Keratinocyte (primary cell): ENCODE data around the gene LYL1. TPM values are rescaled to one million over a fixed set of nuclear protein-coding genes. Genes with fewer than 3 reads are reported as not detected.

Experiments
- DNase-seq: peaks from one replicate; pipeline ENCODE4 v3.0.0-alpha.2; 2011; ENCODE audit warnings: low read depth, missing footprints, low spot score
- FAIRE-seq: peaks from 2 replicates; lab custom pipeline; 2011; peaks lifted over from hg19 to GRCh38; lab: Jason Lieb, UNC
- H2AFZ ChIP-seq: 2 replicates; pipeline ENCODE4 v1.6.0; 2012; ENCODE audit warnings: low read length, control low read depth, inconsistent platforms; ENCODE audit not compliant: control insufficient read depth
- H3K27ac ChIP-seq: 2 replicates; pipeline ENCODE4 v1.5.1; 2011; ENCODE audit warnings: low read length; ENCODE audit not compliant: control insufficient read depth, insufficient read depth
- H3K27me3 ChIP-seq: 3 replicates; pipeline ENCODE4 v1.6.0; 2011; ENCODE audit warnings: low read length; ENCODE audit not compliant: control insufficient read depth, insufficient read depth; ENCODE audit errors: extremely low read depth
- H3K36me3 ChIP-seq, 2 experiments: 2 replicates in 1 of 2; 3 replicates in 1 of 2; pipeline ENCODE4 v1.5.1; 2011; ENCODE audit warnings: low read length in 2 of 2, mild to moderate bottlenecking in 1 of 2; ENCODE audit not compliant: control insufficient read depth in 2 of 2, insufficient read depth in 2 of 2; ENCODE audit errors: extremely low read depth in 1 of 2
- H3K4me1 ChIP-seq: 3 replicates; pipeline ENCODE4 v1.5.1; 2011; ENCODE audit warnings: low read length; ENCODE audit not compliant: control insufficient read depth, insufficient read depth; ENCODE audit errors: extremely low read depth
- H3K4me2 ChIP-seq: 3 replicates; pipeline ENCODE4 v1.6.0; 2011; ENCODE audit warnings: low read depth, low read length; ENCODE audit not compliant: control insufficient read depth, insufficient read depth; ENCODE audit errors: extremely low read depth
- H3K4me3 ChIP-seq, 3 experiments: fragments of 200-600 bp in 1 of 3; sonication (generic) in 1 of 3; 2 replicates in 2 of 3; 3 replicates in 1 of 3; pipeline ENCODE4 v1.5.1; 2011 to 2016; ENCODE audit warnings: low read length in 3 of 3, mild to moderate bottlenecking in 3 of 3, control low read depth in 2 of 3, inconsistent platforms in 1 of 3, low read depth in 1 of 3, mixed read lengths in 1 of 3, mixed run types in 1 of 3, moderate library complexity in 1 of 3; ENCODE audit not compliant: control insufficient read depth in 2 of 3, insufficient read depth in 2 of 3; ENCODE audit errors: extremely low read depth in 1 of 3
- H3K79me2 ChIP-seq: 2 replicates; pipeline ENCODE4 v1.6.0; 2012; ENCODE audit warnings: low read length; ENCODE audit not compliant: control insufficient read depth, insufficient read depth
- H3K9ac ChIP-seq: 3 replicates; pipeline ENCODE4 v1.6.0; 2011; ENCODE audit warnings: low read length; ENCODE audit not compliant: control insufficient read depth, insufficient read depth; ENCODE audit errors: extremely low read depth
- H3K9me1 ChIP-seq: 3 replicates; pipeline ENCODE4 v1.6.0; 2011; ENCODE audit warnings: low read length; ENCODE audit not compliant: control insufficient read depth, insufficient read depth; ENCODE audit errors: extremely low read depth
- H3K9me3 ChIP-seq: 2 replicates; pipeline ENCODE4 v1.5.1; 2012; ENCODE audit warnings: low read depth, low read length; ENCODE audit not compliant: control insufficient read depth
- H4K20me1 ChIP-seq: 3 replicates; pipeline ENCODE4 v1.6.0; 2011; ENCODE audit warnings: low read length; ENCODE audit not compliant: control insufficient read depth, insufficient read depth; ENCODE audit errors: extremely low read depth
- EZH2 ChIP-seq: IDR thresholded peaks from one replicate; pipeline ENCODE4 v1.6.1; 2012; ENCODE audit warnings: inconsistent platforms, mild to moderate bottlenecking, low read length, moderate library complexity
- dilution Hi-C: fragments of 300-500 bp; cut with MboI; formaldehyde crosslinking; loops from one replicate; pipeline ENCODE4 v1.7.0; 2020; ENCODE audit warnings: low sequenced_read_pairs; ENCODE audit not compliant: extremely low pct_ligation_motif_present
- polyA plus RNA-seq, 5 experiments: library from polyadenylated mRNA; depleted of rRNA in 3 of 5; stranded (reverse) in 3 of 5; stranded (forward) in 1 of 5; unstranded in 1 of 5; fragments of >200 nt; gene quantifications; 1 replicate in 1 of 5; 2 replicates in 3 of 5; 3 replicates in 1 of 5; pipeline versions ENCODE4 v1.2.1 to v1.2.3, GENCODE V29; 2011 to 2012; ENCODE audit warnings: missing spikeins in 2 of 5, low read depth in 1 of 5, low replicate concordance in 1 of 5
- TF ChIP-seq, protein P1 (sequence below), 3 experiments: IDR thresholded peaks in 1 of 3; conservative IDR thresholded peaks in 1 of 3; optimal IDR thresholded peaks in 1 of 3; 2 replicates in 2 of 3; 3 replicates in 1 of 3; pipeline versions ENCODE3 to v1.5.1; 2011; ENCODE audit warnings: low read length in 3 of 3, mild to moderate bottlenecking in 3 of 3, moderate library complexity in 2 of 3, control low read depth in 1 of 3, inconsistent platforms in 1 of 3; ENCODE audit not compliant: insufficient read depth in 2 of 3; ENCODE audit errors: extremely low read depth in 1 of 3

Gene LYL1
- polyA plus RNA-seq, 1 donor (not counting 4 experiments of a cell fraction or from before 2014, with no cell fraction given), result 0.07 TPM

DNA sequence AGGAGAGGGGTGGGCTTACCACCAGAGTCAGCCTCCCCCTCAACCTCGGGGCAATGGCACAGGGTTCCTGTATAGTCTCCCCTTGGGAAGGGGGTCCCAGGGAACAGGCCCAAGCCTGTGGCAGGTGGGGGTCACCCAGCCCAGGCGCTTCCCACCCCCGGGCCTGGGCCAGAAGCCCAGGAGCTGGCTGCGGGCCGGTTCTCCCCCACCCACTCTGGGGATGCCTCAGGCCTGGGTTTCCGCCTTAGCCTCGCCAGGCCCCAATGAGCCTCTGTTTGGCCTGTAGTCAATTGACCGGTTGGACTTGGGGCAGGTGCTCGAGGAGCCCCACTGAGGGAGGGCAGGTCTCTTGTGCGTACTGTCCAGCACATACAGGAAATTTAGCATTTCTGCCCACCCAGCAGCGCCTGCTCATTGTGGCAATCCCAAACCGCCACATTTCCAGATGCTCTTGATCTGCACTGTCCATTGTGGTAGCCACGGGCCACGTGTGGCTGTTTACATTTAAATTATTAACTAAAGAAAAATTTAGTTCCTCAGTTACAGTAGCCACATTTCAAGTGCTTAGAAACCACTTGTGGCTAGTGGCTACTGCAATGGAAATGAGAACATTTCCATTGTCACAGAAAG, 9.9 kb downstream of the LYL1 start:
- Histone ChIP-seq H3K27me3 (no peaks in the 10 kb centered on the region), H3K27ac (no peak overlapping the region), H3K9me3 (no peaks in the 10 kb centered on the region), H3K79me2 (no peaks in the 10 kb centered on the region), H2AFZ (no peak overlapping the region), H3K4me2 (no peak overlapping the region), H3K36me3 (peaks cover 4% of the 10 kb centered on the region in 2 experiments), H3K9ac (no peak overlapping the region), H3K4me1 (no peaks in the 10 kb centered on the region), H4K20me1 (no peaks in the 10 kb centered on the region), H3K9me1 (no peaks in the 10 kb centered on the region), H3K4me3 (no peak overlapping the region)
- dilution Hi-C loops, result no loop called here
- DNase-seq (no peak), FAIRE-seq (no peak)
- TF ChIP-seq, protein P1, sequence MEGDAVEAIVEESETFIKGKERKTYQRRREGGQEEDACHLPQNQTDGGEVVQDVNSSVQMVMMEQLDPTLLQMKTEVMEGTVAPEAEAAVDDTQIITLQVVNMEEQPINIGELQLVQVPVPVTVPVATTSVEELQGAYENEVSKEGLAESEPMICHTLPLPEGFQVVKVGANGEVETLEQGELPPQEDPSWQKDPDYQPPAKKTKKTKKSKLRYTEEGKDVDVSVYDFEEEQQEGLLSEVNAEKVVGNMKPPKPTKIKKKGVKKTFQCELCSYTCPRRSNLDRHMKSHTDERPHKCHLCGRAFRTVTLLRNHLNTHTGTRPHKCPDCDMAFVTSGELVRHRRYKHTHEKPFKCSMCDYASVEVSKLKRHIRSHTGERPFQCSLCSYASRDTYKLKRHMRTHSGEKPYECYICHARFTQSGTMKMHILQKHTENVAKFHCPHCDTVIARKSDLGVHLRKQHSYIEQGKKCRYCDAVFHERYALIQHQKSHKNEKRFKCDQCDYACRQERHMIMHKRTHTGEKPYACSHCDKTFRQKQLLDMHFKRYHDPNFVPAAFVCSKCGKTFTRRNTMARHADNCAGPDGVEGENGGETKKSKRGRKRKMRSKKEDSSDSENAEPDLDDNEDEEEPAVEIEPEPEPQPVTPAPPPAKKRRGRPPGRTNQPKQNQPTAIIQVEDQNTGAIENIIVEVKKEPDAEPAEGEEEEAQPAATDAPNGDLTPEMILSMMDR (optimal IDR thresholded peaks at IDR 0.05 in 1 of 3, IDR thresholded peaks at IDR 0.05 in 1 of 3, conservative IDR thresholded peaks at IDR 0.05 in 1 of 3; ENCODE audit: extremely low read depth in 1 of 3, insufficient read depth in 2 of 3, low read length in 3 of 3), result no peak
- TF ChIP-seq EZH2, result no peak

GRCh38 chr19:13092158-13092543, 10.5 kb downstream of the LYL1 start:
- Histone ChIP-seq H3K4me3 (no peak overlapping the region), H2AFZ (no peak overlapping the region)
- TF ChIP-seq EZH2, result no peak
- TF ChIP-seq, protein P1 (optimal IDR thresholded peaks at IDR 0.05 in 1 of 3, IDR thresholded peaks at IDR 0.05 in 1 of 3, conservative IDR thresholded peaks at IDR 0.05 in 1 of 3; ENCODE audit: extremely low read depth in 1 of 3, insufficient read depth in 2 of 3, low read length in 3 of 3), result no peak

More at GRCh38 chr19:13092158-13092543, 10.5 kb downstream of the LYL1 start:
- Histone ChIP-seq H3K4me2 (no peak overlapping the region), H3K79me2 (no peaks in the 10 kb centered on the region), H3K36me3 (peaks cover 4% of the 10 kb centered on the region in 2 experiments), H3K9ac (no peak overlapping the region), H3K4me1 (no peaks in the 10 kb centered on the region), H3K27ac (no peak overlapping the region), H3K27me3 (no peaks in the 10 kb centered on the region), H4K20me1 (no peaks in the 10 kb centered on the region), H3K9me1 (no peaks in the 10 kb centered on the region), H3K9me3 (no peaks in the 10 kb centered on the region)
- FAIRE-seq, result no peak
- dilution Hi-C loops, result no loop called here
- DNase-seq, result no peak
